ENCODE results near the gene GADD45A.

GRCh38 chr1:67716800-67717199, 31.8 kb downstream of the GADD45A start:
- no peak for TF ChIP-seq CTCF (IDR thresholded peaks at IDR 0.05)
- no peak for TF ChIP-seq ZFX (IDR thresholded peaks at IDR 0.05; ENCODE audit: borderline replicate concordance)
